T-cell (primary cell): ENCODE measurements around the gene ZNF511. TPM values are rescaled to one million over a fixed set of nuclear protein-coding genes. Genes with fewer than 3 reads are reported as not detected.

Experiments used
- total RNA-seq, 35 experiments: library from RNA in 6 of 35; stranded (reverse) in 6 of 35; fragments of 120-200 nt in 1 of 35; gene quantifications; one replicate each; pipeline versions ENCODE4 v1.2.1 to v1.2.4 and lab custom pipeline; 2013 to 2026

The ZNF511 gene
- total RNA-seq, 5 donors from 2014 or later (not counting 1 experiment from before 2014, with no cell fraction given) = 35.2 to 44.7 (median 36.8) TPM

Other genes starting within 250 kb of the ZNF511 start
- gene ADGRA1, start 221.0 kb upstream of the ZNF511 start, total RNA-seq = not detected
- gene KNDC1, start 148.7 kb upstream of the ZNF511 start, total RNA-seq = 1 to 10 TPM in 1 of 5 donors, under 1 TPM in 4; 0.09 to 1.2 (median 0.35) TPM
- gene UTF1, start 78.7 kb upstream of the ZNF511 start, total RNA-seq = under 1 TPM in 1 of 5 donors, not detected in 4; 0.23 TPM
- under 1 TPM in 3 of 5 donors, not detected in 2; 0.12 to 0.13 (median 0.12) TPM for gene VENTX, start 71.1 kb upstream of the ZNF511 start, total RNA-seq
- gene ADAM8, start 32.0 kb upstream of the ZNF511 start, total RNA-seq = 100 to 1,000 TPM in 3 of 5 donors, 10 to 100 TPM in 2; 80.5 to 142 (median 107) TPM
- 10 to 100 TPM; 64.5 to 80.8 (median 72.7) TPM for gene TUBGCP2, start within 50 bp of the ZNF511 start, total RNA-seq
- 1 to 10 TPM in 4 of 5 donors, under 1 TPM in 1; 0.68 to 5.1 (median 3.6) TPM for gene CALY, start 28.0 kb downstream of the ZNF511 start, total RNA-seq
- gene PRAP1, start 38.5 kb downstream of the ZNF511 start, total RNA-seq = not detected
- gene FUOM, start 49.1 kb downstream of the ZNF511 start, total RNA-seq = 10 to 100 TPM in 4 of 5 donors, 1 to 10 TPM in 1; 9.4 to 30.3 (median 26.9) TPM
- gene ECHS1, start 64.4 kb downstream of the ZNF511 start, total RNA-seq = 10 to 100 TPM; 17.6 to 31.7 (median 27.2) TPM
- 10 to 100 TPM in 3 of 5 donors, 1 to 10 TPM in 2; 4.3 to 20.0 (median 14.5) TPM for gene PAOX, start 70.3 kb downstream of the ZNF511 start, total RNA-seq
- 10 to 100 TPM; 46.7 to 79.3 (median 69.4) TPM for gene MTG1, start 85.2 kb downstream of the ZNF511 start, total RNA-seq
- gene SPRN, start 115.7 kb downstream of the ZNF511 start, total RNA-seq = under 1 TPM in 2 of 5 donors, not detected in 3; 0.06 to 0.12 TPM
- 10 to 100 TPM in 3 of 5 donors, 1 to 10 TPM in 2; 5.9 to 13.0 (median 12.1) TPM for gene SCART1, start 145.0 kb downstream of the ZNF511 start, total RNA-seq
- gene CYP2E1, start 218.4 kb downstream of the ZNF511 start, total RNA-seq = 1 to 10 TPM; 2.4 to 4.7 (median 3.3) TPM